ENCODE results near the gene CMIP. TPM values are rescaled to one million over a fixed set of nuclear protein-coding genes. Genes with fewer than 3 reads are reported as not detected.

Gene CMIP
- total RNA-seq, 1 donor from 2014 or later: 61.0 TPM

DNA sequence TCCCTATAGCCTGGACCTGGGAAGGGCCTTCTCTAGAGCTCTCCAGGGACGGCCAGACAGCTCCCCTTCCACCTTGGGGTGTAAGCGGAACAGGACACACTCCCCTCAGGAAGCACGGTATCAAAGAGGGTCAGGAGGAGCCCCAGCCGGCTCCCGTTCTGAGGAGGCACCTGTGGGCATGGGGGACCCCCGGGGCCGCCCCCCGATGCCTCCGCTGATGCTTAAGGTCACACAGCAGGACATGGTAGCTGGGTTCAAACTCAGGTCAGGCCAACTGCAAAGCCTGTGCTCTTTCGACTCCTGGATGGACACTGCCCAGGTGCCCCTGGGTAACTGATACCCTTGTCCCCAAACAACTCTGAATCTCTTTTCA, 49.8 kb downstream of the CMIP start:
- no peak for DNase-seq (ENCODE audit: low read depth)

DNA sequence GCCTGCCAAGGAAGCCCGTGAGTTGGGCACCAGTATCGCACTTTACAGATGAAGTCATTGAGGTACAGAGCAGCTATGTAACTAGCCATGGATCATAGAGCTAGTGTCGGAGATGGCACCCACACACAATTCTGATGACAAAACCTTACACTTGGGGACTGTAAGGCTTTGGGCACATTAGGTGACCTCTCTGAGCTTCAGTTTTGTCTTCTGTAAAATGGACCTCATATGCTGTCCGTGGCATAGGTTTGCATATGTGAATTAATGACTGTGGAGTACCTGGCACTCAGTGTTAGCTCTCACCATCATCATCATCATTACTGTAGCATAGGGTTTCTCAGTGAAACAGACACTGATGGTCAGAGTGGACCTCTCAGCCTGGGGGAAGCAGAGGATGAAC, 50.3 kb downstream of the CMIP start:
- DNase-seq (ENCODE audit: low read depth): no peak

DNA sequence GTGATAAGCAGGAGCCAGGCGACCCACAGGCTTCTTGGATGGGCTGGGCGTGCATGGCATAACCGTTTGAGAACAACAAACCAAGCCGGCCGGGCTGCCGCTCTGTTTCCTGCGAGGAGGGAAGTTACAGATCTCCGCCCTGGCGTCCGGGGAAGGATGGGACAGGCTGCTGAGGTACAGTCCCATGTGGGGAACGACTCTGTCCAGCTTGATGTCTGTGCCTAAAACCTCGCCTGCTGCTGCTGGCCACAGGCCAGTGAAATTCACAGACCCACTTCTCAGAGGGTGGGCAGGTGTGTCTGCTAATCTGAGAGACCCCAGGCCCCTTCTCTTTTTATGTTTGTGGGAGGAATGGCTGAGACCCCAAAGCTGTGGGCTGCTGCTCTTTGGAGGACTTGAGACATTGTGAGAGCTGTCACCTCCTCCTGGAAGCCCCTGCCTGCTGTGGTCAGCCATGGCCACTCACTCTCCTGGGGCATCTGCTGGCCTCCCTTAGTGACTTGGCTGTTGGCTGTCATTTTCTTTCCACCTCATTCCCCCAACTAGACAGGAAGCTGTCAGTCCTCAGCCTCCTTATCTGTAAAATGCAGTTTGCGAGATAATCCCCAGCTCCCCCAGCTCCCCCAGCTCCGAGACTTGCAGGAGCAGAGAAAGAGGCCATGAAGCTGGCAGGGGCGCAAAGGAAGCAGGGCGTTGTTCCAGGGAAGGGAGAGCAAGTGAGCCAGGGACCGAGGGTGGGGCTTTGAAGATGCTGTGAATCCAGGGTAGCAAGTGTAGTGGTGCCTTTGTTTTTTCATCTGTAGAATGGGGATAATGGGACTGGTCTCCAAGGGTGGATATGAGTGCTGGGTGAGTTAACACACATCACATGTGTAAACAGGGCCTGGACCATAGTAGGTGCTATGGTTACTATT, 51.0 kb downstream of the CMIP start:
- no peak for DNase-seq (ENCODE audit: low read depth)

DNA sequence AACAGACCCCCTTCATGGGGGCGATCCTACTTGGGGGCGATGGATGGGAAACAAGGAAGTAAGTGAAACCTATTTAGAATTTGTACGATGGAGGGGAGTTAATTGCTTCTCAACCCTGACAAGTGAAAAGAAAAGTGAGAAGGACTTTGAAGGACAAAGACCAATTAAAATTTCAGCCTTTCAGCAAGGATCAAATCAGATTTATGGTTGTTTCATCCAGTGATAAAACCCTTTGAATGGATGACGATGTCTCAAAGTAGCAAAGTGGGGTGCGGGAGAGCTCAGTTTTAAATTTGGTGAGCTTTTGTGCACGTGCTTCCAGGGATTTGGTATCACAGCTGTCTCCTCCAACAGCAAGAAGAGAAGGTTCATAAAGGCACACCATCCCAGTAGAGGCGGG, 51.7 kb downstream of the CMIP start:
- no peak for DNase-seq (ENCODE audit: low read depth)

DNA sequence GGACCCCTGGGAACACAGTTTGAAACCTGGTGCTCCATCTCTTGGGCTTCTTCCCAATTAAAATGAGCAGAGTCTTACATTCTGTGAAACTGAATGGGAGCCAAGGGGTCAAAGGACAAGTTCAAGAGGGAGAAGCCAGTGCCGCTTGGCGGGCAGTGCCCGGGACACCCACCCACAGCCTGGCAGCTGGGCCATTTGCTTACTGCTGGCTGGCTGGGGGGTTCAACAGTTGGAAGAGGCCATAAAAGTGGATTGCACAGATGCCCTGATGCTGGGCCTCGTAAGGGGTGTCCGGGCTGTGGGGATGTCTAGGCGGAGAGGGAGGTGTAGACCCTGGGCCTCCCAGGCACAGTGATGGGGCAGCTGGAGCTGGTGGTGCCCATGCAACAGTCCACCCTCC, 52.1 kb downstream of the CMIP start:
- DNase-seq (ENCODE audit: low read depth): no peak

DNA sequence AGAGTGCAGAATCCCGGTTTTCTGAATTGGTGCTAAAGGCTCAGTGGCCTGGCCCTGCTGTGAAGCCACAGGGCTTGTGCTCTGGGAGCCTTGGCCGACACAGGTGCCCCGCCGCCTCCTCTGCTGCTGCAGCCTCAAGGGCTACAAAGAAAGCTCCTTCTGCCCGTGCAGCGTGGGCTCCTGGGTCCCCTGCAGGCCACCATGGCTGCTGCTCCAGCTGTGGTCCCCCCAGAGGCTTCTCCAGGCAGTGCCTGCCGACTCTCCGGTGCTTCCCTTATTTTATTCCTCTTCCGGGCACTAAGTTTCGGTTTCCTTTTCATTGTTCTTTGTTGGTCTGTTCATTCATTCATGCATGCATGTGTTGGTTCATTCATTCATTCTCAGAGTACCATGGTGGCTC, 53.1 kb downstream of the CMIP start:
- DNase-seq (ENCODE audit: low read depth): no peak

DNA sequence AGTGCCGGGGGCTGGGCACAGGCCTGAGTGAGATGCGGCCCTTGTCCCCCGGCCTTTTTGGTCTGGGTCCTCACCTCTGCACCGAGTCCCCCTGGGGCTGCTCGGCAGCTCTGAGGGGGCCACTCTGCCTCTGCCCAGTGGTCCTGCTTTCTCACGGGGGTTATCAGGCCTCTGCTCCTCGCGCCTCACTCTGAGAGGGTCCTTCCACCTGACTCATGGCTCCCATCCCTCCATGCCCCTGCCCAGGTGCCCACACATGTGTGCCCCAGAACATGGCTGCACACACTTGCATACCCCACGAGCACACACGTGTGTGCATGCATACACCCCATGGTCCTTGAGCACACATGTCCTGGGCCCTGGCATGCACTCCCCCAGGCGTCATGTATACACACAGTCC, 53.7 kb downstream of the CMIP start:
- DNase-seq (ENCODE audit: low read depth): no peak

DNA sequence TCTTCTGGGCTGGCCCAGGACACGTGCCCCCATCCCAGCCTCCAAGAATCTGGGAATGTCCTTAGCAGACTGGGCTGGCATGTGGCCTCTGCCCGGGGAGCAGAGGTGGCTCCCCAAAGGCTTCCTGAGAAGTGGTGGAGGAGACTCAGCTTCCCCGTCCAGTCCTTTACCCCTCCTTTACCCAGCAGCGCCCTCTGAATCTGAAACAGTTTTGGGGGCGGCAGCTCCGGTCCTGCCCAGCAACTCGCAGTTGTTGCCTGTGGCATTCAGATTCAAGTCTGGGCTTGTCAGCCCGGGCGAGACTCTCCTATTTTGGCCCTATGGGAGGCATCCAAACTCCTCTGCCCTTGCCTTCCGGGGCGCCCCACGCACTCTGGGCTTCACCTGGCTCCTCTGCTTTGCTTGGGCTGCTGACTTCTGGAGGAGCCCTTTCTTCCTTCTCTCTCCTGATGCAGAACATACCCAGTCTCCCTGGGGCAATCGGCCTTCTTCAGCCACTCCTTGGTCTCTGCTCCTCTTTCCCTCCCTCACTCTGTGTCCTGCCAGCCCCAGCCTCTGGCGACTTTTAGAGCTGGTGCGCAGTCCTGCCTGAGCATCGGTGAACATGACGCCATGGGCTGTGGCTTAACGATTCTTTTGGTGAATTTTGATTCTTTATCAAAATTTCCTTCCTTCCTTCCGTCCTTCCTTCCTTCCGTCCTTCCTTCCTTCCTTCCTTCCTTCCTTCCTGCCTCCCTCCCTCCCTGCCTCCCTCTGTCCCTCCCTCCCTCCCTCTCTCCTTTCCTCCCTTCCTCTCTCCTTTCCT, 55.2 kb downstream of the CMIP start:
- no peak for DNase-seq (ENCODE audit: low read depth)

DNA sequence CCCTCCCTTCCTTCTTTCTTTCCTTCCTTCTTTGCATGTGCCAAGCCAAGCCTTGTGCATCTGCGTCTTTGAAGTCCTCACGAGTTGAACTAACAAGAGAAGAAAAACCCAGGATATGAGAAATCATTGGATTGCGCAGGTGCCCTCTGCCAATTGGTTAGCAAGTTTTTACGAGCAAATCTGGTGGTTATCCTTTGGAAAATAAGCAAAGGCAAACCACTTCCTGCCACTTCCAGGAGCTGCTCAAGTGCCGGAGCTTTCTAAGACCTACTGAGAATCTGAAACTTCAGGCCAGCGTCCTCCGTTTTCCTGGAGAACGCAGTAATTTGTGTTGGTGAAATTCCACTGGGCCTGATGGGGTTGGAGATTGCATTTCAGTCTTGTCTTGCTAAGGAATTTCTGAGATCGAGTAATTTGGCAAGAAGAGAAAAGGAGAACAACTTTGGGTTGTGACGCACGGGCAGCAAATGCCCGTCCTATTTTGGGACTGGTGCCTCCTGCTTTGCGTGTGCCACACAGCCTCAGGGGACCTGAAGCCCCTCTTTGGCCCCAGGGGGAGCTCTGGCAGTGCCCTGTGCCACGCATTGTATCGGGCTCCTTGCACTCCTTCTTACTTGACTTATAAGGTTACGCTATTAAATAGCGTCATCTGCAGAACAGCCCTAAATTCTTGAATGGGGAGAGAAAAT, 56.4 kb downstream of the CMIP start:
- no peak for DNase-seq (ENCODE audit: low read depth)

DNA sequence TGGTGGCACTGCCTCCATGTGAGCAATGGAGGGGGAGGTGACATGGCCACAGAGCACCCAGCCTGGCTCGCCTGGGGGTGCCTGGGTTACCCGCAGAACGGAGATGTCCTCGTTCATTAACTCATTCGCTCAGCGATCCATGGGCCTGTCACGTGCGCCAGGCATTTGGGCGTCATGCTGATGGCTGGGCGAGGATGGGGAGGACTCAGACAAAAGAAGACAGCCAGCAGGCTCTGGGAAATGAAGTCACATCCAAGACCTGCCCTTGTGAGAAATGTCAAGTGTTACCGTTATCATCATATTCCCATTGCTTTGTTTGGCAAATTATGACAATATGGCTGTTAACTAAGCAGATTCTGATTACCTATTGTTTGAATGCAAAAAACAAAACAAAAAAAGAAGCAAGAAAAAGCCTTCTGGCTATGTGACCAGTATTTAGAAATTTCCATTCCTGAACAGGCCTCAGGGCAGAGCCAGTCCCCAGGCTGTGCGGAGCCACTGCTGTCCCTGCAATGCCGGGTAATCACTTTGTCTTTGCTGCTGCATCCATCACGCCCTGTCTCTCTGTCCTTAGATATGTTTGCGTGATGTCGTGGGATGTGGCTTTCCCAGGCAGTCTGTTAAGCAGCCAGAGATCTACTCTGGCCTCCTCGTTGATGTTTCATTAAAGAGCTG, 57.9 kb downstream of the CMIP start:
- no peak for DNase-seq (ENCODE audit: low read depth)

DNA sequence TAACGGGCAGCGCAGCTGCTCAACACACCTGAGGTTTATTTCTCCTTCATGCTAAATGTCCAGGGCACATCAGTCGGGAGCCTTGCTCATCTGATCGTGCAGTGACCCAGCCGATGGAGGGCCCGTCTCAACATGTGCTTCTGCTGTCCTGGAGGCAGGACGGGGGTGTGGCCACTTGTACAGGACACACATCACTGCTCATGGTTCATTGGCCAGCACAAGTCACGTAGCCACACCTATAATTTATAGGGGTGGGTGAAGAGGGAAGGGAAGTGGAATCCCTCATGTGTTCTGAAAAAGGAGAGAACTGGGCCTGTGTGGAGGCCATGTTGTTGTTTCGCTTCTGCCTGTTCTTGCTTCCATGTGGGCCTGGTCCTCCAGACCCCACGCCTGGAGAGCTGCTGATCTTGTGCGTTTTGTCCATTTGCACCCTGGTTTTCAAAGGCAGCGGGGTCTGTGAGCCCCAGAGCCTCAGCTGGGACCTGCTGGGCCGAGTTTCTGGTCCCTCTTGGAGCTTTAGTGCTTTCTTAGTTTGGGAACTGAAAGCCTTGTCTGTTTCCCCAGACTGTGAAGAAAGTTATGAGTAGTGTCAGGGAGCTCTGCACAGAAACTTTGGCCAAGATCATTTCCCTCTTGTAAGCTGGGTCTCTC, 60.5 kb downstream of the CMIP start:
- peak; percentile 65 for DNase-seq (ENCODE audit: low read depth)

DNA sequence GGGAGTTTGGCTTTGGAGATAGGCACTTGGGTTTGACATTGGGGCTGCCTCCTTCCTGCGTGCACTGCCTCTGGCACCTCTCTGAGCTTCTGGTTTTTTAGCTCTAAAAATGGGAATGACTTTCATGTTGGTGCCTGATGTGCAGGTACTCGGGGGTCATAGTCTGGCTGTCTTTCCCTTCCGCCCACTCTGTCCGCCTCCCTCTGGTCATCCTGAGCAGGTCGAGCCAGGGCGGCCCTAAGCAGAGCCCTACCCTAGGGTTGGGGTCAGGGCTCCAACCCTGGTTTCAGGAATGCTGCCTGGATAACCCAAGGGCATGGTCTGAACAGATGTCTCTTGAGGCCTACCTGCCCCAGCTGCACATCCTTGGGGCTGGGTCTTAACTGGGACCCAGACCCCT, 64.8 kb downstream of the CMIP start:
- DNase-seq (ENCODE audit: low read depth): no peak

DNA sequence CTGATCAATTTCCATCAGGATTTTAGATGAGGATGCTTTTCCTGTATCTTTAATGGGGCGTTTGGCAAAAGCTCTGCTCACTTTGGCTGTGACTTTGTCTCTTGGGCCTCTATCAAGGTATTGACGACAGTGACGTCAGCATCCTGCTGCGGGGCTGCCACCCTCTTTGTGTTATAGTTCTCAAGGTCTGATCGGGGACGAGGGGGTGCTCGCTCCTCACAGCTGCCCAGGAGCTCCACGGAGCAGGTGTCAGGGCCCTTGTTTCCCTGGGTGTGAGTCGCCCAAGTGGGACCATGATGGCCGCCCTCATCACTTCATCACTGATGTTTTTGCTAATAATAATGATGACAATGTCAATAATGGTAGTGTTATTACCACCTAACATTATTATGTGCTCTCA, 65.4 kb downstream of the CMIP start:
- no peak for DNase-seq (ENCODE audit: low read depth)

DNA sequence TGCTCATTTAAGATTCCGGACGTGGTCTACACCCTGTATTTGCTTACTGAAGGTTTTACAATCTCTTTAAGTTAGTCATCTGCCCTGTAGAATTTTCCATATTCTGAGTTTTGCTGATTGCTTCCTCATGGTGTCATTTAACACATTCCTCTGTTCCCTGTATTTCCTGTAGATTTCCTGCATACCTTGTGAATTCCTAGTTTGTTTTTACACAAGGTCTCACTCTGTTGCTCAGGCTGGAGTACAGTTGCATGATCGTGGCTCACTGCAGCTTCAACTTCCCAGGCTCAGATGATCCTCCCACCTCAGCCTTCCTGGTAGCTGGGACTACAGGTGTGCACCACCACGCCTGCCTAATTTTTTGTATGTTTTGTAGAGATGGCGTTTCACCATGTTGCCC, 66.8 kb downstream of the CMIP start:
- DNase-seq (ENCODE audit: low read depth): peak; percentile 74

DNA sequence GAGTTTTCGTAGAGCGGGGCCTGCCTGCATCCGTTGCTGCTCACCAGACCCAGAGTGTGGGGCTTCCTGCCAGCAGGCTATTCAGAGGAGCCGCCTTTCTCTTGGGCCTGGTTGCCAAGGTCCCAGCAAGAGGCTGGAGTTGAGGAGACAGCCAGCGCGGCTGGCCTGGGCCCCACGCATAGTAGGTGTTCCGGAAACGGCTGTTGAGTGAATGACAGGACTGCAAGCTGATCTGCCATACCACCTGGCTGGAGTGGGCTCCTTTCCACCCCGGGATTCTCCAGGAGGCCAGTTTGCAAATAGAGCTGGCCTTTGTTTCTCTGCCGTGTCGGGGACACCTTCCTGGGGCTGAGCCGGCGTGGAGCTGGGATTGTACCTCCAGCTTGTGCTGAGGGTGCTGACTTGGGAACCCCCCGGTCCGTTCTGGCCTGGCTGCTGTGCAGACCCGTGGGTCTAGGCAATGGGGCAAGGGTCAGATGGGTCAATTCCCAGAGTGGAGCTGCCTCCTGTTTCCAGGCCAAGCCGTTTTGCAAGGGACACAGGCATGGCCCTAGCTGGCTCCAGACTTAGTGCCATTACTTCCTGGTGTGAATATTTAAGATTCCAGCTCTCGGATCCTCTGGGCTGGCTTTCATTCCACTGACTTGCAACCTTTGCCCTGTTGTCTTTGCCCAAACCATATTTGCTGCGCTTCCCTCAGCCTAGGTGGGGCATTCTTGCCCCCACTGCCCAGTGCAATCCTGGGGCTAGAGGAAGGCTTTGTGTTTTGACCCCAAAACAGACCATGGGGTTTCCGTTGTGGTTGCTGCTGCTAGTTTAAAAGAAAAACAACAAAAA, 68.8 kb downstream of the CMIP start:
- peak; percentile 45 for DNase-seq (ENCODE audit: low read depth)

DNA sequence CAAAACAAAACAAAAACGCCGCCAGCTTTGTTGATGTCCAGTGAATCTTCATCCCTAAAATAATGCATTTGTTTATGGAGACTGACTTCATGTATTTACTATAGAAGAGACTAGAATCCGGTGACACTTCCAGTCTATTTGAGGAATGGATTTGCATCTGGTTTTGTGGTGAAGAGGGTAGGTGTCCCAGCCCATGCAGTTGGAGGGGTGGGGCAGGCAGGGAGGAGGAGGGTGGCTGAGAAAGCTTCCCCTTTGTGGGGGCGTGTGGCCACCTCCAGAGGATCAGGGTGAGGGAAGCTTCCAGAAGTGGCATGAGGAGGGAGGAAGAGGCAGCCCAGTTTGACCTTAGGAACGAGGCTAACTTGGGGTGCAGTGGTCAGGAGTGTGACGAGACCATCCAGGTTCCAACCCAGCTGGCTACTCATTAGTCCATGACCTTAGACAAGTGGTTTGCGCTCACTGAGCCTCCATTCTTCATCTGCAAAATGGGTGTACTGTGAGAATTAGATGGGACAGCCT, 69.5 kb downstream of the CMIP start:
- no peak for DNase-seq (ENCODE audit: low read depth)

DNA sequence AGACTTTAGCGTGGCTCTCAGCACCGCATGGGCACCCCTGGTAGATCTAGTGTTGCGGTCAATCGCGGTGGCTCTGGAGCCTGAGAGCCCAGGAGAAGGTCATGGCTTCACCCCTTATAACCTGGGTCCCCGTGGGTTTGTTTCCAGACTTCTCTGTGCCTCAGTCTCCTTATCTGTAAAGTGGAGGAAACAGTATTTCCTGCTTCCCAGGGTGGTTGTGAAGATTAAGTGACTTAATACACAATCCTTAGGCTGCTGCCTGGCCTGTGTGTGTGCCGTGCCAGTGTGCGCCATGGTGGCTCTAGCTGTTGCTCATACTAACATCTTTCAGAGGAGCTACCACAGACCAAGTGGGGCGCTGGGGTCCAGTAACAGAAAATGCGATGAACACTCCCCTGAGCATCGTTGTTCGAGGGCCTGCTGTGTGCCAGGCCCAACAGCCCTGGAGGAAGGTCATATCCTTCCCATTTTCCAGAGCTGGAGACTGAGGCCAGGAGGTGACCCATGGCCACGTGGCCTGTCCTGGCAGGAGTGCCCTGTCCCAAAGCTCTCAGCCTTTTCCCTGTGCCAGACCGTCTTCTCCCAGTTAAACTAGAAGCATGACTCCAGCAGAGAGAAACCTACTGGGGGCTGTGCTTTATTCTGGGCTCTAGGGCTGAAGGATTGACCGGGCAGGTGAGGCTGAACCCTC, 70.1 kb downstream of the CMIP start:
- no peak for DNase-seq (ENCODE audit: low read depth)

DNA sequence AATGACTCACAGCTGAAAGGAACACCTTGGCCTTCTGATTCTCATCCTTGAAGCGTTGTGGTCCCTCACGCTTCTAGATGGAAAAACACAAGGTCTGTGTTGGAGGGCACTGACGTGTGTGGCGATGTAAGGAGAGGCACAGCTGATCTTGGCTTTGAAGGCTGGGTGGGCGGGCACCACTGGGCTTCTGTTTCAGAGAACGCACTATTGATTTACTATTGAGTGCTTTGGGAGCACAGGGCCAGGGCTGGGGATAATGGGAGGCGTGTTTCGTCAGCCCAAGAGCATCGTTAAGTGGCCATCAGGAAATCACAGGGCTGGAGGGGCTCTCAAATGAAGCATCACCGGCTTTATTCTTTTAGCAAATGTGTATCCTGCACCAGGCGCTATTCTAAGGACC, 70.7 kb downstream of the CMIP start:
- no peak for DNase-seq (ENCODE audit: low read depth)

DNA sequence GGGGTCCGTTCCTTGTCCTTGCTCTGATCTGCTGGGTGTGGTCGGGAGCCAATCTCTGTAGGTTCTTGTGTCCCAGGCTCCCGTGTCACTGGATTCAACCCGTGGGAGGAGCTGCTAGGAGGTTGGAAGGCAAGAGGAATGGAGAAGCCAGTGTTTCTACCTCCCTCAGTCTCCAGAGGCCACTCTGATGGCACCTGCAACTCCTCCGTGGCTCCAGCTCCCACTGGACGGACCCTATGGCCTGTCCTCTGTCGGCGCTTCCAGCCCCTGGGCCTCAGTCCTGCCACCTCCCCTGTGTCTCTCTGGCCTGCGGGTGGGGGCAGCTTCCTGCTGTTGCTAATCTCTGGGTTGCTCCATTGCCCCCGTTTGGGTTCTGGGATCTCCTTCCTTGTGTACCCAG, 71.1 kb downstream of the CMIP start:
- no peak for DNase-seq (ENCODE audit: low read depth)
